Stimulated activated CD4-positive, alpha-beta T cell treated with anti-CD3 and anti-CD28 coated beads, Interleukin-2, amount 100 ng/mL, for 4 hours (primary cell): ENCODE data around the gene LRRC26.
"Not testable (repeated sequence)": the region's sequence is repeated elsewhere in the genome, so short reads cannot be mapped to it uniquely, and the experiment has no call there.

Experiments used
- DNase-seq: peaks from one replicate; pipeline ENCODE4 v3.0.0-alpha.2; 2020; ENCODE audit warnings: low read depth

LRRC26 gene

DNA sequence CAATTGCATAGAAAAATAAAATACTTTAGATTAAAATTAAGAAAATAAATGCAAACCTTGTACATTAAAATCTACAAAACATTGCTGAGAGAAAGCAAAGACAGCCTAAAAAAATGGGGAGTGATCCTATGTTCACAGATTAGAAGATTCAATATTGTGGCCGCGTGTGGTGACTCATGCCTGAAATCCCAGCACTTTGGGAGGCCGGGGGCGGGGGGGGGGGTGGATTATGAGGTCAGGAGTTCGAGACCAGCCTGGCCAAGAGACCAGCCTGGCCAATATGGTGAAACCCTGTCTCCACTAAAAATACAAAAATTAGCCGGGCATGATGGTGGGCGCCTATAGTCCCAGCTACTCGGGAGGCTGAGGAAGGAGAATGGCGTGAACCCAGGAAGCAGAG lies 34.7 kb downstream of the LRRC26 start:
- not testable (repeated sequence) for DNase-seq

DNA sequence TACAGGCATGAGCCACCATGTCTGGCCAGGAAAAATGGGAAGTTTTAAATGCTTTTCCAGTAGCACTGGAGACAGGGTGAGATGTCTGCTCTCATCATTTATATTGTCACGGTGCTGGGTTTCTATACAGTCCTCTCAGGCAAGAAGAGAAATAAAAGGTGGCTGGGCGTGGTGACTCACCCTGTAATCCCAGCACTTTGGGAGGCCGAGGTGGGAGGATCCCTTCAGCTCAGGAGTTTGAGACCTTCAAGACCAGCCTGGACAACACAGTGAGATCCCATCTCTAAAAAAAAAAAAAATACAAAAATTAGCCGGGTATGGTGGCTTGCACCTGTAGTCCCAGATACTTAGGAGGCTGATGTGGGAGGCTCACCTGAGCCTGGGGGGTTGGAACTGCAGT lies 35.7 kb downstream of the LRRC26 start:
- no peak for DNase-seq

GRCh38 chr9:137130176-137130755 lies 39.6 kb downstream of the LRRC26 start:
- no peak for DNase-seq

DNA sequence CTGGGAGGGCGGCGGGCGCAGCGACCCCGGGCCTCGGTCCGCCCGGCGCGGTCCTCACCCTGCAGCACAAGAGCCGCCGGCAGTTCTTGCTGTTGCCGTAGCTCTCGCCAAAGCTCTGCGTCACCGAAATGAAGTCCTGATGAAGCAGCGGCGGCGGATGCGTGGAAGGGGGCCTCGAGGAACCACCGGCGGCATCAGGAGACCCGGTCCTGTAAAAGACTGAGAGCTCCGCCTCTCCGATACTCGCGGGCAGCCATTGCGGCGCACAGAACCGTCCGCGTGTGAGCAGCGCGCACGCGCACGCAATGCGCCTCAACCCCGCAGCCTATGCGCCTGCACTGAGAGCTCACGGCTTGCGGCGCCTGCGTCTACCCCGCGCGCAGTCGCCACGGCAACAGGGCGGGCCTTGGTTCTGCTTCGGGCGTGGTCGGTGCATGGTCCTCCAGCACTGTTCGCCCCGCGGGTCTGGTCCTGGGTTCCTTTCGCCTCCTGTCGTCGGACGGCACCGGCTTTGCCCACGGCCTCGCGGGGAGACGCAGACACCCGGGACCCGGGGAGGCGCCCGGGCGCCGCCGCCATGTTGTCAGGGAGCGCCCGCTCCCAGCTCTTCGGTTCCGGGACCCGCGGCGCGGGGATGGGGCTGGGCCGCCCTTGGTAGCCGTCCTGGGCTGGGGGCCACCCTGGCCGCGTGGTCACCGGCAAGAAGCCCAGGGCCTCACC lies 40.2 kb downstream of the LRRC26 start:
- peak; percentile 85 for DNase-seq

- DNase-seq = no peak
Measured at GRCh38 chr9:137128862-137129455, 40.9 kb downstream of the LRRC26 start.

DNA sequence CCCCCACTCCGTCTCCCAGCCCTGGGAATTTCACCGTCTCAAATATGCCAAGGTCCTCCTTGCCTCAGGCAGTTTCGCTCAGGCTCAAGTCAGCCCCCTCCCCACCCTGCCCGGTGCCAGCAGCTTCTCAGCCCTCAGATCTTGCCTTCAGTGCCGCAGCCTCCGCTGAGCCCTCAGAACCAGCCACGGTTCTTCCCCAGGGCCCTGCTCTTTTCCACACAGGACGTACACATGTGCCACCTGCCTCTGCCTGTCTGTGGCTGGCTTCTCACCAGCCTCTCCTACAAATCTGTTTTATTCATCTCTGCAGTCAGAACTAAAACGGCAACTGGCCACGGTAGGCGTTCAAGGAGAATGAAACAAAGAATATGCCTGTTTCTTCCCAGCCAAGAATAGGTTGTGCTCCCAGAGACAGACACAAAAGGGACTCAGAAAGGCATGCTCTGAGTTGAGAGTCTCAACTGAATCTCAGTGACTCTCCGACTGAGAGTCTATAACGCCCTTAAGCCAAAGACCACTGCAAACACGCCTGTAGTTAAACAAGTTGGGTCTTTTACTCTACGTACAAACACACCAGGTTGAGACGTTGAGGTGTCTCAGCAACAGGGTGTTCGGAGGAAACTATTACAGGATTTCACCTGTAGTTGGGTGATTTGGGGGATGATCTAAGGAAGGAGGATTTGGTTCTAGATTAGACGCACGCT lies 41.5 kb downstream of the LRRC26 start:
- no peak for DNase-seq

DNA sequence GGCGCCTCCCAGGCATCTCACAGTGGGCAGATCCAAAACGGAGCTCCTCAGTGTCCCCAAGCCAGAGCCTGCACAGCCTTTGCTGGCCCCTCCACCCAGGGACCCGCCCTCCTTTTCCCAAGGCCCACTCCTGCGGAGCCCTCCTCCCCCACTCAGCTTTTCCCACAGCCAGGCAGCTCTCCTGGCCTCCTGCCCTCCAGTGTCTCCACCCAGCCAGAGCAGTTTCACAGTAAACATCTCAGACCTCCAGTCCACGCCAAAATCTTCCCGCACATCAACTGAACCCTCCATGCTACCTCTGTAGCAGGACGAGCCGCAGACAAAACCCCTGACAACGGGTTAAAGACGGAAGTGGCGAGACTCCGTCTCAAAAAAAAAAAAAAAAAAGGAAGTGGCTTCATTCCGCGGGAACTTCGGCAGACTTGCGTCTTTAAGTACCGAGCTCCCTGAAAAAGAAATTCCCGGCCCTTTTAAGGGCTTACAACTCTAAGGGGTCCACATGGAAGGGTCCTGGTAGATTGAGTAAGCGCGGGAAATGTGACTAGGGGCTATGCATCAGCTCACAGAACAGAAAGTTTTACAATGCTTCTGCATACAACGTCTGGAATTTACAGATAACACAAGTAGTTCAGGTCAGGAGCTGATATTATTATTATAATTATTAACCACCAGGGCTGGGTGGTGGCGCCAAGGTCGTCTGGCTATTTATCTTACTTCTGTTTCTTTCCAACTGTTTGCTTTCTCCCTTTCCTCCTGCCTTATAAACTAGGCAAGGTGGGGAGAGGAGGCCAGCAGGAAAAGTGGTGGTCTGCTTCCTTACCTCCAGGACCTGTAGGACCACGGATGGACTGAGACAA lies 42.3 kb downstream of the LRRC26 start:
- DNase-seq = no peak

DNA sequence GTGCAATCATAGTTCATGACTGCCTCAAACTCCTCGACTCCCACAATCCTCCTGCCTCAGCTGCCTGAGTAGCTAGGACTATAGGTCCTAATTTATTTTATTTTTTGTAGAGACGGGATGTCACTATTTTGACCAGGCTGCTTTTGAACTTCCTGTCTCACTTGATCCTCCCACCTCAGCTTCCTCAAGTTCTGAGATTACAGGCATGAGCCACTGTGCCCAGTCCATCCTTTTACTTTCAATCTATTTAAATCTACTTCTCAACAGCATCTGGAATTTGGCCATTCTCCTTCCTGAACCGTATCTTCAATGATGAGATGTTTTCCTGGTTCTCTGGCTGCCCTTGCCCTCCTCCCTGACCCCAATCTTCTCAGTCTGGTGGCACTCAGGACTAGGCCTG lies 43.1 kb downstream of the LRRC26 start:
- DNase-seq = no peak

DNA sequence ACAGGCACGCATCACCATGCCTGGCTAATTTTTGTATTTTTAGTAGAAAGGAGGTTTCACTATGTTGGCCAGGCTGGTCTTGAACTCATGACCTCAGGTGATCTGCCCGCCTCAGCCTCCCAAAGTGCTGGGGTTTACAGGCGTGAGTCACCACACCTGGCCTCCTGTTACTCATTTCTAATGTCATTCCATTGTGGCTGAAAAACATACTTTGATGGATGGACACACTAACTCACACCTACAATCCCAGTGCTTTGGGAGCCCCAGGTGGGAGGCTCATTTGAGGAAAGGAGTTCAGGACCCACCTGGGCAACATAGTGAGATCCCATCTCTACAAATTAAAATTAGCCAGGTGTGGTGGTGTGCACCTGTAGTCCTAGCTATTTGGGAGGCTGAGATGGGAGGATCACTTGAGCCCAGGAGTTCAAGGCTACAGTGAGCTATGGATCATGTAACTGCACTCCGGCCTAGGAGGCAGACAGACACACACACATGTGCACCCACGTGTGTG lies 45.8 kb downstream of the LRRC26 start:
- DNase-seq = not testable (repeated sequence)

DNA sequence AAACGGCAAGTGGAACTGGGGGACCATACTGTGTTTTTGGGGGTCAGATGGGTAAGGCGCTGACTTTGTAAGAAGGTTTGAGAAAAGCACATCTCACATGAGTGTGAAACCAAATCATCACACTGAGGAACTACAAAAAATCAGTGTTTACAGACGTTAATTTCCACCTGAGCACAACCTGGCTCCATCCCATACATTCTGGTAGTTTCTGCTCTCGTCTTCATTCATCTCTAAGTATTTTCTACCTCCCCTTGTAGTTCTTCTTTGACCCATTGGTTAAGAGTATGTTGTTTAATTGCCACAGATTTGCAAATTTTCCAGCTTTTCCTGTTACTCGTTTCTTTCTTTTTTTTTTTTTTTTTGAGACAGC lies 46.4 kb downstream of the LRRC26 start:
- no peak for DNase-seq

DNA sequence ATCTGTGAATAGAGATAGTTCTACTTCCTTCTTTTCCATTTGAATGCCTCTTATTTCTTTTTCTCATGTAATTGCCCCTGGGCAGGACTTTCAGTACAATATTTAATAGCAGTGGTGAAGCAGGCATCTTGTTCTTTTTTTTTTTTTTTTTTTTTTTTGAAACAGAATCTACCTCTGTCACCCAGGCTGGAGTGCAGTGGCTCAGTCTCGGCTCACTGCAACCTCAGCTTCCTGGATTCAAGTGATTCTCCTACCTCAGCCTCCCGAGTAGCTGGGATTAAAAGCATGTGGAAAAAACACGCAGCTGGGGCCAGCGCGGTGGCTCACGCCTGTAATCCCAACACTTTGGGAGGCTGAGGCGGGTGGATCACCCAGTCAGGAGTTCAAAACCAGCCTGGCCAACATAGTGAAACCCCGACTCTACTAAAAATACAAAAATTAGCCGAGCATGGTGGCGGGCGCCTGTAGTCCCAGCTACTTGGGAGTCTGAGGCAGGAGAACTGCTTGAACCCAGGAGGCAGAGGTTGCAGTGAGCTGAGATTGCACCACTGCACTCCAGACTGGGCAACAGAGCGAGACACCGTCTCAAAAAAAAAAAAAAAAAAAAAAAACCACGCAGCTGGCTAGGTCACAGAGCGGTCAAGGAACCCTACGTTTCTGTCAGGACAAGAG lies 46.9 kb downstream of the LRRC26 start:
- DNase-seq = not testable (repeated sequence)

DNA sequence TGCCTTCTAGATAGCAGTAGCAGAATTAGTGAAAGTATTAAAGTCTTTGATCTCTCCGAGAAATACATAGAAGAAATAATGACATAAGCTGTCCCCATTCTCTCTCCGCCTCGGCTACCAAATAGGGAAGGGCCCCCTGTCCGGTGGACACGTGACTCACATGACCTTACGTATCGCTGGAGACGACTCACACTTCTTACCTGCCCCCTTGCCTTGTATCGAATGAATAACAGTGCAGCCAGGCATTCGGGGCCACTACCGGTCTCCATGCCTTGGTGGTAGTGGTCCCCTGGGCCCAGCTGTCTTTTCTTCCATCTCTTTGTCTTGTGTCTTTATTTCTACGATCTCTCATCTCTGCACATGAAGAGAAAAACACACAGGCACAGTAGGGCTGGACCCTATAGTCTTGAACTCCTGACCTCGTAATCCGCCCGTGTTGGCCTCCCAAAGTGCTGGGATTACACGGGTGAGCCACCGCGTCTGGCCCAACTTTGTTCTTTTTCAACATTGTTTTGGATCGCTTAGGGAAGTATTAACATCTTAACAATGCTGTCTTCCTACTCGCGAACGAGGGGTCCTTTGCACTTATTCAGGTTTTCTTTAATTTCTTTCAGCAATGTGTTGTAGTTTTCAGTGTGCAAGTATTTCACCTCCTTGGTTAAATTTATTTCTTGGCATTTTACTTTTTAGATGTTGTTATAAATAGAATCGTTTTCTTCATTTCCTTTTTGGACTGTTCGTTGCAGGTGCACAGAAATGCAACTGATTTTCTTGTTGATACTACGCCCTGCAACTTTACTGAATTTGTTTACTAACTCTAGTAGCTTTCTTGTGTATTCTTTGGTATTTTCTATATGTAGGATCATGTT lies 47.7 kb downstream of the LRRC26 start:
- DNase-seq = not testable (repeated sequence)
